ENCODE measurements around the gene STAB2. TPM values are rescaled to one million over a fixed set of nuclear protein-coding genes. Genes with fewer than 3 reads are reported as not detected.
"Not testable (repeated sequence)": the region's sequence is repeated elsewhere in the genome, so short reads cannot be mapped to it uniquely, and the experiment has no call there.

Gene STAB2
- total and polyA plus RNA-seq, 5 experiments from 2014 or later, result not detected

- no peak for ATAC-seq
- peaks cover 3 to 12% (median 7%) of the 10 kb centered on the region in 5 donors for H3K27me3 Mint-ChIP-seq
Observed at GRCh38 chr12:103640410-103640809, 53.3 kb downstream of the STAB2 start.

GRCh38 chr12:103640831-103641230 lies 53.8 kb downstream of the STAB2 start:
- H3K4me3 Mint-ChIP-seq, result no peak overlapping the region
- H3K27me3 Mint-ChIP-seq, result peaks cover 3 to 12% (median 7%) of the 10 kb centered on the region in 5 donors
- peaks cover 0 to 16% (median 3%) of the 10 kb centered on the region in 9 donors for H3K9me3 Mint-ChIP-seq
- POLR2A ChIA-PET, result no interaction called here
- peaks cover 0 to 9% (median 0%) of the 10 kb centered on the region in 3 donors for H3K36me3 Mint-ChIP-seq
- H3K27ac Mint-ChIP-seq, result no peak overlapping the region
- H3K4me1 Mint-ChIP-seq, result no peaks in the 10 kb centered on the region
- ATAC-seq (no peak), DNase-seq (no peak)

More at GRCh38 chr12:103640410-103640809, 53.3 kb downstream of the STAB2 start:
- peaks cover 0 to 20% (median 3%) of the 10 kb centered on the region in 9 donors for H3K9me3 Mint-ChIP-seq
- H3K36me3 Mint-ChIP-seq, result peaks cover 0 to 9% (median 0%) of the 10 kb centered on the region in 3 donors
- H3K4me3 Mint-ChIP-seq, result no peak overlapping the region
- no peaks in the 10 kb centered on the region for H3K4me1 Mint-ChIP-seq
- POLR2A ChIA-PET, result no interaction called here
- no peak for DNase-seq
- H3K27ac Mint-ChIP-seq, result no peak overlapping the region

- Mint-ChIP-seq H3K27me3 (peaks cover 7 to 24% (median 9%) of the 10 kb centered on the region in 5 donors), H3K4me1 (no peaks in the 10 kb centered on the region), H3K9me3 (peaks cover 0 to 16% (median 3%) of the 10 kb centered on the region in 9 donors), H3K4me3 (no peak overlapping the region), H3K27ac (no peak overlapping the region), H3K36me3 (peaks cover 0 to 9% (median 0%) of the 10 kb centered on the region in 3 donors)
- POLR2A ChIA-PET, result no interaction called here
- no peak for DNase-seq
- ATAC-seq, result no peak
Observed at GRCh38 chr12:103642240-103642864, 55.3 kb downstream of the STAB2 start.

- ATAC-seq, result no peak
Observed at GRCh38 chr12:103645202-103645601, 58.1 kb downstream of the STAB2 start.

GRCh38 chr12:103647267-103647666 lies 60.2 kb downstream of the STAB2 start:
- Mint-ChIP-seq H3K4me1 (peaks cover 0 to under 1% (median 0%) of the 10 kb centered on the region in 4 donors), H3K9me3 (peaks cover 0 to 4% (median 0%) of the 10 kb centered on the region in 9 donors), H3K27me3 (peaks cover 2 to 14% (median 12%) of the 10 kb centered on the region in 5 donors), H3K27ac (no peak overlapping the region), H3K4me3 (no peak overlapping the region), H3K36me3 (no peaks in the 10 kb centered on the region)
- DNase-seq, result no peak
- POLR2A ChIA-PET, result no interaction called here
- no peak for ATAC-seq

More at GRCh38 chr12:103645202-103645601, 58.1 kb downstream of the STAB2 start:
- Mint-ChIP-seq H3K27ac (no peak overlapping the region), H3K9me3 (peaks cover 0 to 11% (median 3%) of the 10 kb centered on the region in 9 donors), H3K27me3 (peaks cover 2 to 14% (median 12%) of the 10 kb centered on the region in 5 donors), H3K4me3 (no peak overlapping the region), H3K36me3 (peaks cover 0 to 3% (median 0%) of the 10 kb centered on the region in 3 donors), H3K4me1 (no peaks in the 10 kb centered on the region)
- POLR2A ChIA-PET, result no interaction called here
- no peak for DNase-seq

GRCh38 chr12:103652808-103653207 lies 65.7 kb downstream of the STAB2 start:
- no peak for DNase-seq
- no peaks in the 10 kb centered on the region for H3K36me3 Mint-ChIP-seq
- peaks cover 0 to 12% (median 0%) of the 10 kb centered on the region in 9 donors for H3K9me3 Mint-ChIP-seq

GRCh38 chr12:103653568-103654173 lies 66.6 kb downstream of the STAB2 start:
- POLR2A ChIA-PET, H3K27me3 Mint-ChIP-seq, ATAC-seq, DNase-seq, H3K4me3 Mint-ChIP-seq, H3K36me3 Mint-ChIP-seq: not testable (repeated sequence)
- peaks cover 0 to 12% (median 0%) of the 10 kb centered on the region in 9 donors for H3K9me3 Mint-ChIP-seq
- H3K27ac Mint-ChIP-seq, result peak overlapping the region in 1 of 10 donors; percentile 16
- H3K4me1 Mint-ChIP-seq, result peaks cover 13 to 22% (median 15%) of the 10 kb centered on the region in 4 donors

More at GRCh38 chr12:103652808-103653207, 65.7 kb downstream of the STAB2 start:
- H3K4me3 Mint-ChIP-seq, result no peak overlapping the region
- H3K27me3 Mint-ChIP-seq, result peaks cover 0 to 12% (median 4%) of the 10 kb centered on the region in 5 donors
- no peak for ATAC-seq
- no peak overlapping the region for H3K27ac Mint-ChIP-seq
- POLR2A ChIA-PET, result no interaction called here
- peaks cover 5 to 13% (median 8%) of the 10 kb centered on the region in 4 donors for H3K4me1 Mint-ChIP-seq

- ATAC-seq, result no peak
- H3K27ac Mint-ChIP-seq, result peak overlapping the region in 1 of 10 donors; percentile 73
- H3K4me1 Mint-ChIP-seq, result peaks cover 13 to 26% (median 21%) of the 10 kb centered on the region in 4 donors
- DNase-seq, result no peak
- H3K36me3 Mint-ChIP-seq, result no peaks in the 10 kb centered on the region
- H3K4me3 Mint-ChIP-seq, result no peak overlapping the region
- POLR2A ChIA-PET, result no interaction called here
- H3K9me3 Mint-ChIP-seq, result peaks cover 0 to 12% (median 0%) of the 10 kb centered on the region in 9 donors
- H3K27me3 Mint-ChIP-seq, result peaks cover 0 to 5% (median 0%) of the 10 kb centered on the region in 5 donors
Observed at GRCh38 chr12:103654816-103655215, 67.7 kb downstream of the STAB2 start.

GRCh38 chr12:103656291-103656690 lies 69.2 kb downstream of the STAB2 start:
- ATAC-seq (no peak), DNase-seq (no peak)
- no peaks in the 10 kb centered on the region for H3K36me3 Mint-ChIP-seq
- H3K9me3 Mint-ChIP-seq, result peaks cover 0 to 12% (median 0%) of the 10 kb centered on the region in 9 donors
- peak overlapping the region in 1 of 10 donors; percentile 55 for H3K27ac Mint-ChIP-seq
- POLR2A ChIA-PET, result no interaction called here
- no peak overlapping the region for H3K4me3 Mint-ChIP-seq
- peaks cover 13 to 33% (median 22%) of the 10 kb centered on the region in 4 donors for H3K4me1 Mint-ChIP-seq
- peaks cover 0 to 8% (median under 1%) of the 10 kb centered on the region in 5 donors for H3K27me3 Mint-ChIP-seq

- POLR2A ChIA-PET, result no interaction called here
- DNase-seq (no peak), ATAC-seq (no peak)
- Mint-ChIP-seq H3K27ac (peak overlapping the region in 7 of 10 donors; percentile 47 to 79 (median 62)), H3K4me3 (peak overlapping the region in 7 of 10 donors; percentile 14 to 66 (median 51)), H3K4me1 (peaks cover 13 to 35% (median 24%) of the 10 kb centered on the region in 4 donors), H3K9me3 (peaks cover 0 to 12% (median 0%) of the 10 kb centered on the region in 9 donors), H3K27me3 (peaks cover 0 to 8% (median 4%) of the 10 kb centered on the region in 5 donors), H3K36me3 (no peaks in the 10 kb centered on the region)
Observed at GRCh38 chr12:103657331-103657730, 70.3 kb downstream of the STAB2 start.

GRCh38 chr12:103664626-103665025 lies 77.6 kb downstream of the STAB2 start:
- no peak for ATAC-seq
- Mint-ChIP-seq H3K4me1 (peaks cover 0 to 11% (median 2%) of the 10 kb centered on the region in 4 donors), H3K4me3 (no peak overlapping the region), H3K27ac (no peak overlapping the region), H3K27me3 (peaks cover 0 to 10% (median 4%) of the 10 kb centered on the region in 5 donors), H3K36me3 (no peaks in the 10 kb centered on the region), H3K9me3 (no peaks in the 10 kb centered on the region)
- POLR2A ChIA-PET, result no interaction called here
- DNase-seq, result no peak

GRCh38 chr12:103665971-103666370 lies 78.9 kb downstream of the STAB2 start:
- POLR2A ChIA-PET, result no interaction called here
- Mint-ChIP-seq H3K36me3 (no peaks in the 10 kb centered on the region), H3K27me3 (peaks cover 0 to 10% (median 4%) of the 10 kb centered on the region in 5 donors), H3K9me3 (no peaks in the 10 kb centered on the region), H3K27ac (no peak overlapping the region), H3K4me1 (peaks cover 0 to 5% (median under 1%) of the 10 kb centered on the region in 4 donors), H3K4me3 (no peak overlapping the region)
- no peak for ATAC-seq
- DNase-seq, result no peak

- ATAC-seq, result no peak
- H3K27ac Mint-ChIP-seq, result no peak overlapping the region
- H3K36me3 Mint-ChIP-seq, result no peaks in the 10 kb centered on the region
- no peaks in the 10 kb centered on the region for H3K9me3 Mint-ChIP-seq
- no peak for DNase-seq
- no peak overlapping the region for H3K4me3 Mint-ChIP-seq
- peaks cover 0 to 10% (median 3%) of the 10 kb centered on the region in 5 donors for H3K27me3 Mint-ChIP-seq
- no peaks in the 10 kb centered on the region for H3K4me1 Mint-ChIP-seq
- POLR2A ChIA-PET, result no interaction called here
Observed at GRCh38 chr12:103667125-103667524, 80.1 kb downstream of the STAB2 start.
